IPS-11a (cell line): ENCODE results near the gene PIGV.
"Not testable (repeated sequence)": the region's sequence is repeated elsewhere in the genome, so short reads cannot be mapped to it uniquely, and the experiment has no call there.

Experiments
- H3K4me3 ChIP-seq: one replicate; pipeline ENCODE4 v1.5.1; 2013; ENCODE audit warnings: low read depth, low read length, control low read depth

The PIGV gene

GRCh38 chr1:26791148-26791547, 3.4 kb downstream of the PIGV start:
- no peak overlapping the region for H3K4me3 ChIP-seq

- no peak overlapping the region for H3K4me3 ChIP-seq
Observed at GRCh38 chr1:26791626-26792025, 3.9 kb downstream of the PIGV start.

- no peak overlapping the region for H3K4me3 ChIP-seq
Observed at GRCh38 chr1:26792924-26793323, 5.2 kb downstream of the PIGV start.

- no peak overlapping the region for H3K4me3 ChIP-seq
Observed at GRCh38 chr1:26794391-26794790, 6.6 kb downstream of the PIGV start.

- H3K4me3 ChIP-seq = no peak overlapping the region
Observed at GRCh38 chr1:26797627-26798026, 9.9 kb downstream of the PIGV start.

GRCh38 chr1:26799479-26800142, 11.9 kb downstream of the PIGV start:
- no peak overlapping the region for H3K4me3 ChIP-seq

- not testable (repeated sequence) for H3K4me3 ChIP-seq
Observed at GRCh38 chr1:26803932-26804331, 16.2 kb downstream of the PIGV start.

- H3K4me3 ChIP-seq = not testable (repeated sequence)
Observed at GRCh38 chr1:26810105-26810504, 22.4 kb downstream of the PIGV start.

- H3K4me3 ChIP-seq = no peak overlapping the region
Observed at GRCh38 chr1:26811057-26811456, 23.3 kb downstream of the PIGV start.

- H3K4me3 ChIP-seq = no peak overlapping the region
Observed at GRCh38 chr1:26811708-26812107, 24.0 kb downstream of the PIGV start.

- no peak overlapping the region for H3K4me3 ChIP-seq
Observed at GRCh38 chr1:26814377-26814776, 26.6 kb downstream of the PIGV start.

GRCh38 chr1:26814893-26815292, 27.1 kb downstream of the PIGV start:
- H3K4me3 ChIP-seq = no peak overlapping the region

GRCh38 chr1:26820784-26821269, 33.1 kb downstream of the PIGV start:
- H3K4me3 ChIP-seq = no peak overlapping the region

GRCh38 chr1:26822737-26823395, 35.1 kb downstream of the PIGV start:
- H3K4me3 ChIP-seq = no peak overlapping the region

GRCh38 chr1:26824731-26825130, 37.0 kb downstream of the PIGV start:
- H3K4me3 ChIP-seq = no peak overlapping the region

GRCh38 chr1:26826261-26827105, 38.7 kb downstream of the PIGV start, which contains the start of gene ZDHHC18:
Gene ZDHHC18 (plus strand): TSS chr1:26826688. CDS start chr1:26826805, 117 bp downstream.
- peak within 1 kb of the TSS; percentile 63 for H3K4me3 ChIP-seq

GRCh38 chr1:26827106-26827604, 39.4 kb downstream of the PIGV start:
- H3K4me3 ChIP-seq = peak overlapping the region; percentile 63

GRCh38 chr1:26827663-26828062, 39.9 kb downstream of the PIGV start:
- no peak overlapping the region for H3K4me3 ChIP-seq

GRCh38 chr1:26828411-26828991, 40.8 kb downstream of the PIGV start:
- no peak overlapping the region for H3K4me3 ChIP-seq

- H3K4me3 ChIP-seq = no peak overlapping the region
Observed at GRCh38 chr1:26829184-26829911, 41.6 kb downstream of the PIGV start.
